GM18867 (cell line): ENCODE measurements around the gene PHYHD1.
A peak's percentile ranks its signal among the peaks of the same experiment; 100 is the strongest.
"Not testable (repeated sequence)": the region's sequence is repeated elsewhere in the genome, so short reads cannot be mapped to it uniquely, and the experiment has no call there.

Source experiments
- ATAC-seq: cut with Tn5 transposase; IDR thresholded peaks from one replicate; pipeline ENCODE4 v1.9.1; 2021; ENCODE audit warnings: mild to moderate bottlenecking, moderate library complexity; ENCODE audit not compliant: unreplicated experiment

Gene PHYHD1

GRCh38 chr9:128947527-128948301 lies 26.9 kb downstream of the PHYHD1 start, which contains the start of the genes DOLK and NUP188:
Gene DOLK (minus strand): TSS chr9:128947603. CDS start chr9:128947303, 300 bp downstream.
Gene NUP188 (plus strand): TSS chr9:128947699. CDS start chr9:128947720, 21 bp downstream.
- ATAC-seq, result peak; percentile 80

DNA sequence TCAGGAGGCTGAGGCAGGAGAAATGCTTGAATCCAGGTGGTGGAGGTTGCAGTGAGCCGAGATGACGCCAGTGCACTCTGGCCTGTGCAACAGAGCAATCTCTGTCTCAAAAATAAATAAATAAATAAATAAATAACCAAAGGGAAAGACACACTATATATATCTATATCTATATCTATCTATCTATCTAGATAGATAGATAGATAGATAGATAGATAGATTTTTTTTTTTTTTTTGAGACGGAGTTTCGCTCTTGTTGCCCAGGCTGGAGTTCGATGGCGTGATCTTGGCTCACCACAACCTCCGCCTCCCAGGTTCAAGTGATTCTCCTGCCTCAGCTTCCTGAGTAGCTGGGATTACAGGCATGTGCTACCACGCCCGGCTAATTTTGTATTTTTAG lies 40.6 kb downstream of the PHYHD1 start:
- not testable (repeated sequence) for ATAC-seq

- ATAC-seq, result no peak
These were observed 48.7 kb downstream of the PHYHD1 start for GRCh38 chr9:128969491-128969890.

DNA sequence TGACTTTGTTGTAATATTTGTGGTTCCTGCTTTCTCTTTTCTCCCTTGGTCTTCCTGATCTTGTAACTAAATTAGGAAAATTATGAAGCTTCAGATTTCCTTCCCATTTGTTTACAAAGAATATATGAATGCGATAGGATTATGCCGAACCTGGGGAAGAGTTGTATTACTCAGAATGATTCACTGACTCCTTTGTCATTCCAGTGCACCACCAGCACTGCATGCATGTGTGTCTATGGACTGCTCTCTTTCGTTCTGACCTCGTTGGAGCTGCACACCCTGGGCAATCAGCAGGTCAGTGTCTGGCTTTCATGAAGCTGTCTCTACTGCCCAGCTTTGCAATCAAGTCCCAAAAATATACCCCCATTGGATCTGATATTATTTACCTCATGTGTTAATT lies 52.2 kb downstream of the PHYHD1 start:
- ATAC-seq, result no peak

DNA sequence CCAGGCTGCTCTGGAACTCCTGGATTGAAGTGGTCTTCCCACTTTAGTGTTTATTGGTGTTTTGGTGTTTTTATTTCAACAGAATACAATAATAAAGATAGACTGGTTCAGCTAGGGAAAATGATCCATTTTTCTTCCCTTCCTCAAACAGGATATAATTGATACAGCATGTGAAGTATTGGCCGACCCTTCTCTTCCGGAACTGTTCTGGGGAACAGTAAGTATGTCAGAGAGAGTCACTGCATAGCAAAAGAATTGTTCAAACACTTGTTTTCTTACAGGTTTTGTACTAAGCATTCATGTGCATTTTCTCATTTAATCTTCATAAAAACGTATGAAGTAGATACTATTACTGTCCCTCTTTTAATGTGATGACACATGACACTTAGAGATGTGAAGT lies 58.3 kb downstream of the PHYHD1 start:
- no peak for ATAC-seq

- ATAC-seq, result no peak
These were observed 62.8 kb downstream of the PHYHD1 start for GRCh38 chr9:128983536-128983935.

DNA sequence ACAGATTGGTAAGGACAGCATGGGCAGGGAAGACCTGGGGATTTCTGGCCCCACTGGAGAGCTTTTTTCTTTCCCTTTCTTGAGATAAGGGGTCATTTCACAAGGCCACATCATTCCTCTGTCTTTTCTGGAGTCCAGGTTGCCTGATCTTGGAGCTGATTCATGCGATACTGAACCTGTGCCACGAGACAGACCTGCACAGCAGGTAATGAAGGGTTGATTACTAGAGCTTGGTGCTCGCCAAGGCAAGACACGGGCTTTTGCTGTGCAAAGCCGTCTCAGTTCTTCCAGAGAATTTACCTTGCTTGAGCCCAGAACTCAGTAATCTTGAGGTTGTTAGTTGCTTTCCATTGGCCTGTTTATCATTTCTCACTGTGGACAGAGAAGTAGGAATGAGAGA lies 65.9 kb downstream of the PHYHD1 start:
- no peak for ATAC-seq

DNA sequence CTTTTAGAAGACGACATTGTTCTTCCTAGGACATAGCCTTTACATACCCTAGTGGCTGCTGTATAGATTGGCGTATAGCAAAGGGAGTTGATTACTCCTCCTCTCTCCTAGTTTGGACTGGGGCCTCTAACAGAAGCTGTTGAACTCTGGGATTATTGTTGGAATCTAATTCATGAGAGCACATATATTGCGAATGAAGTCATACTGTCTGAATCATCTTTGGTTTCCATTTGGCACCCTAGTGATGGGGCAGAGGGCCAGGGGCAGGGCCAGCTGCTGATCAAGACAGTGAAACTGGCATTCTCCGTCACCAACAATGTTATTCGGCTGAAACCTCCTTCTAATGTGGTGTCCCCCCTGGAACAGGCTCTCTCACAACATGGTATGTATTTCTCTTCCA lies 67.0 kb downstream of the PHYHD1 start:
- no peak for ATAC-seq
